Measurements from ENCODE around the gene TBXAS1.
"Not testable (repeated sequence)": the region's sequence is repeated elsewhere in the genome, so short reads cannot be mapped to it uniquely, and the experiment has no call there.

Gene TBXAS1

GRCh38 chr7:139915864-139916716 lies 87.0 kb downstream of the TBXAS1 start:
- no peak for FAIRE-seq

- FAIRE-seq, result no peak
Observed at GRCh38 chr7:139916717-139917395, 87.8 kb downstream of the TBXAS1 start.

- no peak for FAIRE-seq
Observed at GRCh38 chr7:139917851-139918250, 88.8 kb downstream of the TBXAS1 start.

- no peak for FAIRE-seq
Observed at GRCh38 chr7:139918480-139918879, 89.4 kb downstream of the TBXAS1 start.

GRCh38 chr7:139923090-139923489 lies 94.0 kb downstream of the TBXAS1 start:
- no peak for FAIRE-seq

- no peak for FAIRE-seq
Observed at GRCh38 chr7:139924461-139924860, 95.4 kb downstream of the TBXAS1 start.

GRCh38 chr7:139929221-139929620 lies 100.2 kb downstream of the TBXAS1 start:
- FAIRE-seq, result not testable (repeated sequence)

GRCh38 chr7:139930286-139930965 lies 101.4 kb downstream of the TBXAS1 start:
- no peak for FAIRE-seq

GRCh38 chr7:139931190-139931934 lies 102.3 kb downstream of the TBXAS1 start:
- FAIRE-seq, result no peak

- no peak for FAIRE-seq
Observed at GRCh38 chr7:139932531-139932930, 103.5 kb downstream of the TBXAS1 start.

- no peak for FAIRE-seq
Observed at GRCh38 chr7:139936760-139937310, 107.8 kb downstream of the TBXAS1 start.

GRCh38 chr7:139937715-139938114 lies 108.7 kb downstream of the TBXAS1 start:
- FAIRE-seq, result no peak

- FAIRE-seq, result no peak
Observed at GRCh38 chr7:139940866-139941265, 111.8 kb downstream of the TBXAS1 start.

GRCh38 chr7:139941421-139941820 lies 112.4 kb downstream of the TBXAS1 start:
- no peak for FAIRE-seq

GRCh38 chr7:139941866-139942265 lies 112.8 kb downstream of the TBXAS1 start:
- FAIRE-seq, result no peak

- FAIRE-seq, result no peak
Observed at GRCh38 chr7:139942636-139943035, 113.6 kb downstream of the TBXAS1 start.

- no peak for FAIRE-seq
Observed at GRCh38 chr7:139943401-139943800, 114.3 kb downstream of the TBXAS1 start.

- no peak for FAIRE-seq
Observed at GRCh38 chr7:139944248-139944647, 115.2 kb downstream of the TBXAS1 start.

GRCh38 chr7:139946533-139946932 lies 117.5 kb downstream of the TBXAS1 start:
- FAIRE-seq, result no peak

GRCh38 chr7:139947021-139947420 lies 118.0 kb downstream of the TBXAS1 start:
- no peak for FAIRE-seq

GRCh38 chr7:139948167-139948566 lies 119.1 kb downstream of the TBXAS1 start:
- FAIRE-seq, result no peak

GRCh38 chr7:139948587-139949335 lies 119.7 kb downstream of the TBXAS1 start:
- no peak for FAIRE-seq
